COR-L47 (cell line): ENCODE data around the gene SP4.
"Not testable (repeated sequence)": the region's sequence is repeated elsewhere in the genome, so short reads cannot be mapped to it uniquely, and the experiment has no call there.

Experiments used
- DNase-seq: peaks from one replicate; lab custom pipeline; 2025; lab: John Stamatoyannopoulos, UW

The SP4 gene

GRCh38 chr7:21526007-21526406 is 98.1 kb downstream of the SP4 start:
- DNase-seq = no peak

GRCh38 chr7:21526448-21526847 is 98.6 kb downstream of the SP4 start:
- no peak for DNase-seq

- not testable (repeated sequence) for DNase-seq
Observed at GRCh38 chr7:21532485-21532884, 104.6 kb downstream of the SP4 start.

- not testable (repeated sequence) for DNase-seq
Observed at GRCh38 chr7:21533646-21534045, 105.8 kb downstream of the SP4 start.

- not testable (repeated sequence) for DNase-seq
Observed at GRCh38 chr7:21536445-21537118, 108.7 kb downstream of the SP4 start.

- no peak for DNase-seq
Observed at GRCh38 chr7:21538936-21539495, 111.1 kb downstream of the SP4 start.

- DNase-seq = peak; percentile 20
Observed at GRCh38 chr7:21542891-21543527, 115.1 kb downstream of the SP4 start, which contains the start of gene DNAH11. DNAH11 (plus strand) TSS chr7:21543039; CDS start chr7:21543246, 207 bp downstream.

GRCh38 chr7:21543528-21544302 is 115.8 kb downstream of the SP4 start:
- DNase-seq = peak; percentile 39

GRCh38 chr7:21544303-21544656 is 116.4 kb downstream of the SP4 start:
- DNase-seq = no peak

- peak; percentile 35 for DNase-seq
Observed at GRCh38 chr7:21544715-21545114, 116.8 kb downstream of the SP4 start.

GRCh38 chr7:21547501-21547900 is 119.6 kb downstream of the SP4 start:
- no peak for DNase-seq

GRCh38 chr7:21548491-21548890 is 120.6 kb downstream of the SP4 start:
- DNase-seq = no peak

GRCh38 chr7:21550076-21550475 is 122.2 kb downstream of the SP4 start:
- DNase-seq = no peak

GRCh38 chr7:21550821-21551531 is 123.1 kb downstream of the SP4 start:
- DNase-seq = no peak

GRCh38 chr7:21562385-21562784 is 134.5 kb downstream of the SP4 start:
- DNase-seq = no peak
